SK-N-SH treated with all-trans-retinoic acid at 6 μM for 48 hours (cell line): Measurements from ENCODE around the gene AOPEP.

Experiments used
- ATAC-seq: fragments of 200-7000 bp; cut with Tn5 transposase; 3 replicates; pipeline ENCODE4 v1.9.1; 2020; ENCODE audit warnings: mild to moderate bottlenecking, moderate library complexity
- ARNTL ChIP-seq: fragments of 450-650 bp; formaldehyde crosslinking; IDR thresholded peaks from 2 replicates; pipeline ENCODE4 v1.5.0; 2020; ENCODE audit warnings: low read depth, mild to moderate bottlenecking, moderate library complexity, borderline replicate concordance
- BACH2 ChIP-seq: fragments of 250-450 bp; sonication (Bioruptor Pico); IDR thresholded peaks from 2 replicates; pipeline ENCODE4 v1.9.0; 2021; ENCODE audit warnings: mild to moderate bottlenecking, borderline replicate concordance
- CREB5 ChIP-seq: fragments of 250-450 bp; sonication (Bioruptor Pico); IDR thresholded peaks from 2 replicates; pipeline ENCODE4 v1.5.1; 2020; ENCODE audit warnings: low read depth, mild to moderate bottlenecking, moderate library complexity
- CSDC2 ChIP-seq: fragments of 250-450 bp; sonication (Bioruptor Pico); IDR thresholded peaks from 2 replicates; pipeline ENCODE4 v1.5.0; 2020; ENCODE audit warnings: mild to moderate bottlenecking, moderate library complexity
- CSRNP3 ChIP-seq: fragments of 250-450 bp; sonication (Bioruptor Pico); IDR thresholded peaks from 2 replicates; pipeline ENCODE4 v1.5.1; 2021; ENCODE audit warnings: mild to moderate bottlenecking, moderate library complexity
- GLIS3 ChIP-seq: fragments of 250-450 bp; sonication (Bioruptor Pico); IDR thresholded peaks from 2 replicates; pipeline ENCODE4 v1.5.0; 2020; ENCODE audit warnings: mild to moderate bottlenecking, moderate library complexity
- OSR1 ChIP-seq: fragments of 250-450 bp; sonication (Bioruptor Pico); IDR thresholded peaks from 2 replicates; pipeline ENCODE4 v1.8.0; 2022; ENCODE audit warnings: moderate library complexity, mild to moderate bottlenecking, inconsistent platforms
- PATZ1 ChIP-seq: fragments of 250-450 bp; sonication (Bioruptor Pico); IDR thresholded peaks from 2 replicates; pipeline ENCODE4 v1.8.0; 2020; ENCODE audit warnings: mild to moderate bottlenecking, moderate library complexity, borderline replicate concordance
- POU6F1 ChIP-seq: fragments of 250-450 bp; sonication (Bioruptor Pico); IDR thresholded peaks from 2 replicates; pipeline ENCODE4 v1.8.0; 2021; ENCODE audit warnings: low read depth, mild to moderate bottlenecking, moderate library complexity, borderline replicate concordance
- PPARA ChIP-seq: fragments of 250-450 bp; sonication (Bioruptor Pico); IDR thresholded peaks from 2 replicates; pipeline ENCODE4 v1.5.0; 2020; ENCODE audit warnings: mild to moderate bottlenecking, borderline replicate concordance
- RARB ChIP-seq: fragments of 250-450 bp; sonication (Bioruptor Pico); IDR thresholded peaks from 2 replicates; pipeline ENCODE4 v1.8.0; 2021; ENCODE audit warnings: mild to moderate bottlenecking, moderate library complexity
- SNAI2 ChIP-seq: fragments of 250-450 bp; sonication (Bioruptor Pico); IDR thresholded peaks from 2 replicates; pipeline ENCODE4 v1.5.0; 2020; ENCODE audit warnings: mild to moderate bottlenecking, moderate library complexity
- TCF4 ChIP-seq: fragments of 250-450 bp; sonication (Bioruptor Pico); IDR thresholded peaks from 2 replicates; pipeline ENCODE4 v1.8.0; 2021; ENCODE audit warnings: mild to moderate bottlenecking, moderate library complexity, borderline replicate concordance
- TOX ChIP-seq: fragments of 250-450 bp; sonication (Bioruptor Pico); IDR thresholded peaks from 2 replicates; pipeline ENCODE4 v1.8.0; 2021; ENCODE audit warnings: mild to moderate bottlenecking, moderate library complexity, borderline replicate concordance
- TSHZ2 ChIP-seq: fragments of 250-450 bp; sonication (Bioruptor Pico); IDR thresholded peaks from 2 replicates; pipeline ENCODE4 v1.5.0; 2020; ENCODE audit warnings: mild to moderate bottlenecking, moderate library complexity
- ZC3H10 ChIP-seq: fragments of 250-450 bp; sonication (Bioruptor Pico); IDR thresholded peaks from 2 replicates; pipeline ENCODE4 v1.5.1; 2021; ENCODE audit warnings: mild to moderate bottlenecking, moderate library complexity
- ZFP3 ChIP-seq: fragments of 250-450 bp; sonication (Bioruptor Pico); IDR thresholded peaks from 2 replicates; pipeline ENCODE4 v1.5.0; 2020; ENCODE audit warnings: mild to moderate bottlenecking, moderate library complexity
- ZFP30 ChIP-seq: fragments of 450-650 bp; formaldehyde crosslinking; IDR thresholded peaks from 2 replicates; pipeline ENCODE4 v1.5.0; 2022; ENCODE audit warnings: mild to moderate bottlenecking, moderate library complexity
- ZNF565 ChIP-seq: fragments of 450-650 bp; formaldehyde crosslinking; conservative IDR thresholded peaks from 2 replicates; pipeline ENCODE4 v1.5.0; 2020; ENCODE audit warnings: low read depth, mild to moderate bottlenecking, moderate library complexity
- ZNF70 ChIP-seq: fragments of 450-650 bp; formaldehyde crosslinking; IDR thresholded peaks from 2 replicates; pipeline ENCODE4 v1.5.0; 2020; ENCODE audit warnings: mild to moderate bottlenecking, moderate library complexity
- ZNF8 ChIP-seq: fragments of 450-650 bp; formaldehyde crosslinking; IDR thresholded peaks from 2 replicates; pipeline ENCODE4 v1.5.0; 2020; ENCODE audit warnings: mild to moderate bottlenecking, moderate library complexity

AOPEP gene

GRCh38 chr9:94839398-94839797, 112.9 kb downstream of the AOPEP start:
- TF ChIP-seq SNAI2 (CRISPR knock-in tag) (no peak), ZFP3 (no peak), CREB5 (CRISPR knock-in tag) (no peak), TOX (CRISPR knock-in tag) (no peak), BACH2 (no peak), TCF4 (CRISPR knock-in tag) (no peak), TSHZ2 (no peak)
- ATAC-seq: no peak

GRCh38 chr9:94840738-94841137, 114.2 kb downstream of the AOPEP start:
- no peak for ATAC-seq
- TF ChIP-seq ZFP30 (CRISPR knock-in tag) (no peak), CSRNP3 (CRISPR knock-in tag) (no peak), SNAI2 (CRISPR knock-in tag) (no peak), ARNTL (CRISPR knock-in tag) (no peak), ZC3H10 (no peak), GLIS3 (CRISPR knock-in tag) (no peak), PATZ1 (CRISPR knock-in tag) (no peak), BACH2 (no peak), CSDC2 (CRISPR knock-in tag) (no peak), ZFP3 (no peak), ZNF70 (no peak), TOX (CRISPR knock-in tag) (no peak), POU6F1 (no peak), ZNF8 (CRISPR knock-in tag) (no peak), OSR1 (CRISPR knock-in tag) (no peak), PPARA (no peak), ZNF565 (CRISPR knock-in tag) (no peak), TSHZ2 (no peak), RARB (CRISPR knock-in tag) (no peak), CREB5 (CRISPR knock-in tag) (no peak)
